HepG2 (cell line): Measurements from ENCODE around the gene HDAC5.

Source experiments
- ELF4 ChIP-seq: sonication (generic); formaldehyde crosslinking; IDR thresholded peaks from 2 replicates; pipeline ENCODE4 v1.5.0; 2020; ENCODE audit warnings: missing genetic modification reagents, mild to moderate bottlenecking, moderate library complexity, borderline replicate concordance
- KDM5A ChIP-seq: fragments of 200-600 bp; sonication (generic); IDR thresholded peaks from 2 replicates; pipeline ENCODE4 v1.7.0; 2018; ENCODE audit warnings: antibody characterized with exemption, mild to moderate bottlenecking, low read length, borderline replicate concordance
- POLR2A ChIP-seq, 2 experiments: IDR thresholded peaks; 2 replicates each; pipeline ENCODE4 v1.6.1; 2011; ENCODE audit warnings: low read depth in 2 of 2, low read length in 2 of 2, mild to moderate bottlenecking in 1 of 2, moderate library complexity in 1 of 2; ENCODE audit not compliant: insufficient read depth in 1 of 2
- TCF7L2 ChIP-seq: IDR thresholded peaks from 2 replicates; pipeline ENCODE4 v1.6.1; 2011; ENCODE audit warnings: mild to moderate bottlenecking, low read depth, low read length, moderate library complexity
- ZNF841 ChIP-seq: sonication (generic); formaldehyde crosslinking; IDR thresholded peaks from 2 replicates; pipeline ENCODE4 v1.8.1; 2023; ENCODE audit warnings: missing genetic modification reagents, borderline replicate concordance
- TF ChIP-seq, protein P1 (sequence below): sonication (generic); formaldehyde crosslinking; IDR thresholded peaks from 2 replicates; pipeline ENCODE4 v1.4.0; 2020; ENCODE audit warnings: low read depth, missing genetic modification reagents
- TF ChIP-seq, protein P2 (sequence below), 2 experiments: IDR thresholded peaks; 2 replicates each; pipeline ENCODE4 v1.6.1; 2011 to 2012; ENCODE audit warnings: low read length in 2 of 2, borderline replicate concordance in 1 of 2, low read depth in 1 of 2, mild to moderate bottlenecking in 1 of 2, moderate library complexity in 1 of 2

DNA sequence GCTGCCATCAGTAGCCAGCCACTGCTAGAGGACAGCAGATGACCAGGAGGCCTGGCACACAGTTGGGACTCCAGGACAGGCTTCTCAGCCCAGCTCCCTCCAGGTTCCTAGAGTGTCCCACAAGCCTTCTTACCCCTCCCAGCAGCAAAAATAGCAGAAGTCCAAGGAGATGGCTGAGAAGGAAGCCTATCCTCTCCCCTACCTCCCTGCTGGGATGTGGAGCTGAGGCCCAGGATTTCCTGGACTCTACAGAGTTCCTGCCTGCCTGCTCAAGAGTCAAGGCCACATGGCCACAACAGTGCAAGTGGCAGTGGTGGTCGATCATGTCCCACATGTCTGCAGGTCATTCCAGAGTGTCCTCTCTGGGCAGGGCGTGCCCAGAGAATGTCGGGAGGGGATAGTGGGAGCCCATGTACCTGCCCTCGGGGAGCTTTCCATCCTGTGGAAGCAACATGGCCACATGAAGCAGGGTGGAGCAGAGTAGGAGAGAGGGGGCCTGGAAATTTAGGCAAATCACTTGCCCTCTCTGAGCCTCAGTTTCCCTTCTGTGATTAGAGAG is 10.6 kb upstream of the HDAC5 start:
- TF ChIP-seq ELF4 (CRISPR knock-in tag) (no peak), KDM5A (no peak), POLR2A (IDR thresholded peaks at IDR 0.05; ENCODE audit: insufficient read depth in 1 of 2, low read depth in 2 of 2, low read length in 2 of 2) (peak in 1 of 2 experiments; percentile 46; a peak in 1 of 4 replicates), ZNF841 (CRISPR knock-in tag) (no peak), TCF7L2 (no peak)
- TF ChIP-seq, protein P1, sequence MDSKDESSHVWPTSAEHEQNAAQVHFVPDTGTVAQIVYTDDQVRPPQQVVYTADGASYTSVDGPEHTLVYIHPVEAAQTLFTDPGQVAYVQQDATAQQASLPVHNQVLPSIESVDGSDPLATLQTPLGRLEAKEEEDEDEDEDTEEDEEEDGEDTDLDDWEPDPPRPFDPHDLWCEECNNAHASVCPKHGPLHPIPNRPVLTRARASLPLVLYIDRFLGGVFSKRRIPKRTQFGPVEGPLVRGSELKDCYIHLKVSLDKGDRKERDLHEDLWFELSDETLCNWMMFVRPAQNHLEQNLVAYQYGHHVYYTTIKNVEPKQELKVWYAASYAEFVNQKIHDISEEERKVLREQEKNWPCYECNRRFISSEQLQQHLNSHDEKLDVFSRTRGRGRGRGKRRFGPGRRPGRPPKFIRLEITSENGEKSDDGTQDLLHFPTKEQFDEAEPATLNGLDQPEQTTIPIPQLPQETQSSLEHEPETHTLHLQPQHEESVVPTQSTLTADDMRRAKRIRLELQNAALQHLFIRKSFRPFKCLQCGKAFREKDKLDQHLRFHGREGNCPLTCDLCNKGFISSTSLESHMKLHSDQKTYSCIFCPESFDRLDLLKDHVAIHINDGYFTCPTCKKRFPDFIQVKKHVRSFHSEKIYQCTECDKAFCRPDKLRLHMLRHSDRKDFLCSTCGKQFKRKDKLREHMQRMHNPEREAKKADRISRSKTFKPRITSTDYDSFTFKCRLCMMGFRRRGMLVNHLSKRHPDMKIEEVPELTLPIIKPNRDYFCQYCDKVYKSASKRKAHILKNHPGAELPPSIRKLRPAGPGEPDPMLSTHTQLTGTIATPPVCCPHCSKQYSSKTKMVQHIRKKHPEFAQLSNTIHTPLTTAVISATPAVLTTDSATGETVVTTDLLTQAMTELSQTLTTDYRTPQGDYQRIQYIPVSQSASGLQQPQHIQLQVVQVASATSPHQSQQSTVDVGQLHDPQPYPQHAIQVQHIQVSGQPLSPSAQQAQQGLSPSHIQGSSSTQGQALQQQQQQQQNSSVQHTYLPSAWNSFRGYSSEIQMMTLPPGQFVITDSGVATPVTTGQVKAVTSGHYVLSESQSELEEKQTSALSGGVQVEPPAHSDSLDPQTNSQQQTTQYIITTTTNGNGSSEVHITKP (CRISPR knock-in tag): no peak; the same call in 1 of the 2 replicates
- TF ChIP-seq, protein P2, sequence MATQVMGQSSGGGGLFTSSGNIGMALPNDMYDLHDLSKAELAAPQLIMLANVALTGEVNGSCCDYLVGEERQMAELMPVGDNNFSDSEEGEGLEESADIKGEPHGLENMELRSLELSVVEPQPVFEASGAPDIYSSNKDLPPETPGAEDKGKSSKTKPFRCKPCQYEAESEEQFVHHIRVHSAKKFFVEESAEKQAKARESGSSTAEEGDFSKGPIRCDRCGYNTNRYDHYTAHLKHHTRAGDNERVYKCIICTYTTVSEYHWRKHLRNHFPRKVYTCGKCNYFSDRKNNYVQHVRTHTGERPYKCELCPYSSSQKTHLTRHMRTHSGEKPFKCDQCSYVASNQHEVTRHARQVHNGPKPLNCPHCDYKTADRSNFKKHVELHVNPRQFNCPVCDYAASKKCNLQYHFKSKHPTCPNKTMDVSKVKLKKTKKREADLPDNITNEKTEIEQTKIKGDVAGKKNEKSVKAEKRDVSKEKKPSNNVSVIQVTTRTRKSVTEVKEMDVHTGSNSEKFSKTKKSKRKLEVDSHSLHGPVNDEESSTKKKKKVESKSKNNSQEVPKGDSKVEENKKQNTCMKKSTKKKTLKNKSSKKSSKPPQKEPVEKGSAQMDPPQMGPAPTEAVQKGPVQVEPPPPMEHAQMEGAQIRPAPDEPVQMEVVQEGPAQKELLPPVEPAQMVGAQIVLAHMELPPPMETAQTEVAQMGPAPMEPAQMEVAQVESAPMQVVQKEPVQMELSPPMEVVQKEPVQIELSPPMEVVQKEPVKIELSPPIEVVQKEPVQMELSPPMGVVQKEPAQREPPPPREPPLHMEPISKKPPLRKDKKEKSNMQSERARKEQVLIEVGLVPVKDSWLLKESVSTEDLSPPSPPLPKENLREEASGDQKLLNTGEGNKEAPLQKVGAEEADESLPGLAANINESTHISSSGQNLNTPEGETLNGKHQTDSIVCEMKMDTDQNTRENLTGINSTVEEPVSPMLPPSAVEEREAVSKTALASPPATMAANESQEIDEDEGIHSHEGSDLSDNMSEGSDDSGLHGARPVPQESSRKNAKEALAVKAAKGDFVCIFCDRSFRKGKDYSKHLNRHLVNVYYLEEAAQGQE (IDR thresholded peaks at IDR 0.05; ENCODE audit: borderline replicate concordance in 1 of 2, low read depth in 1 of 2, low read length in 2 of 2): no peak
